Endothelial cell of umbilical vein (primary cell): Measurements from ENCODE around the gene CFAP46. TPM values are rescaled to one million over a fixed set of nuclear protein-coding genes. Genes with fewer than 3 reads are reported as not detected.

Experiments used
- BruUV-seq: library from RNA; stranded (reverse); fragments of 400-500 nt; replicated peaks from 2 replicates; lab custom pipeline; 2021; lab: Mats Ljungman, UMichigan
- CTCF ChIA-PET: fragments of 300-600, 350-600 bp; sonication (Branson Sonifier 250); formaldehyde crosslinking; loops from one replicate; lab custom pipeline; 2021; ENCODE audit warnings: antibody characterized with exemption, inconsistent platforms; lab: Charles Lee
- POLR2A ChIA-PET: fragments of 300-600, 350-600 bp; sonication (Branson Sonifier 250); formaldehyde crosslinking; loops from one replicate; lab custom pipeline; 2021; ENCODE audit warnings: antibody characterized with exemption, inconsistent platforms; lab: Charles Lee
- DNase-seq: peaks from one replicate; pipeline ENCODE4 v3.0.0-alpha.2; 2011; ENCODE audit warnings: low read depth, low spot score
- FAIRE-seq: peaks from 2 replicates; lab custom pipeline; 2011; peaks lifted over from hg19 to GRCh38; lab: Jason Lieb, UNC
- H2AFZ ChIP-seq: 2 replicates; pipeline ENCODE4 v1.6.0; 2012; ENCODE audit warnings: low read depth, low read length, control low read depth, inconsistent platforms
- H3K27ac ChIP-seq: 2 replicates; pipeline ENCODE4 v1.5.1; 2011; ENCODE audit warnings: low read depth, mild to moderate bottlenecking, control low read depth, low read length, moderate library complexity; ENCODE audit not compliant: insufficient read depth
- H3K27me3 ChIP-seq, 2 experiments: 2 replicates each; pipeline versions ENCODE4 v1.6.0 to v1.6.1; 2011; ENCODE audit warnings: low read length in 2 of 2, mixed read lengths in 1 of 2; ENCODE audit not compliant: control insufficient read depth in 2 of 2, insufficient read depth in 2 of 2
- H3K36me3 ChIP-seq, 2 experiments: 2 replicates in 1 of 2; 3 replicates in 1 of 2; pipeline ENCODE4 v1.5.1; 2011; ENCODE audit warnings: low read length in 2 of 2, mild to moderate bottlenecking in 1 of 2, moderate library complexity in 1 of 2; ENCODE audit not compliant: control insufficient read depth in 2 of 2, insufficient read depth in 2 of 2; ENCODE audit errors: extremely low read depth in 1 of 2
- H3K4me1 ChIP-seq: 3 replicates; pipeline ENCODE4 v1.5.1; 2011; ENCODE audit warnings: mild to moderate bottlenecking, low read length; ENCODE audit not compliant: control insufficient read depth, insufficient read depth; ENCODE audit errors: extremely low read depth
- H3K4me2 ChIP-seq: 2 replicates; pipeline ENCODE4 v1.6.1; 2011; ENCODE audit warnings: low read length, control low read depth, mixed read lengths; ENCODE audit not compliant: insufficient read depth
- H3K4me3 ChIP-seq, 3 experiments: fragments of 200-600 bp in 1 of 3; sonication (generic), shearing (Covaris generic) in 1 of 3; replicated peaks in 1 of 3; 2 replicates each; pipeline ENCODE4 v1.5.1; 2011 to 2016; ENCODE audit warnings: control low read depth in 3 of 3, low read length in 3 of 3, mild to moderate bottlenecking in 2 of 3, inconsistent platforms in 1 of 3, low read depth in 1 of 3, moderate library complexity in 1 of 3; ENCODE audit not compliant: insufficient read depth in 1 of 3
- H3K79me2 ChIP-seq: 2 replicates; pipeline ENCODE4 v1.6.0; 2012; ENCODE audit warnings: low read length, inconsistent platforms; ENCODE audit not compliant: control insufficient read depth, insufficient read depth
- H3K9ac ChIP-seq: replicated peaks from 2 replicates; pipeline ENCODE3; 2011; ENCODE audit warnings: low read length, control low read depth; ENCODE audit not compliant: insufficient read depth; ENCODE audit errors: extremely low read depth
- H3K9me1 ChIP-seq: replicated peaks from 3 replicates; pipeline ENCODE4 v1.6.0; 2011; ENCODE audit warnings: mild to moderate bottlenecking, low read length; ENCODE audit not compliant: control insufficient read depth, insufficient read depth; ENCODE audit errors: extremely low read depth
- H3K9me3 ChIP-seq: replicated peaks from 2 replicates; pipeline ENCODE4 v1.5.1; 2012; ENCODE audit warnings: low read length, inconsistent platforms; ENCODE audit not compliant: control insufficient read depth, insufficient read depth
- H4K20me1 ChIP-seq: replicated peaks from 2 replicates; pipeline ENCODE3; 2011; ENCODE audit warnings: mild to moderate bottlenecking, low read length; ENCODE audit not compliant: control insufficient read depth, insufficient read depth; ENCODE audit errors: extremely low read depth
- CTCF ChIP-seq, 2 donors: IDR thresholded peaks; 1 replicate in 1 of 2; 2 replicates in 1 of 2; pipeline ENCODE4 v1.5.1; 2011; ENCODE audit warnings: low read length in 2 of 2, mild to moderate bottlenecking in 2 of 2, moderate library complexity in 2 of 2, control low read depth in 1 of 2, inconsistent platforms in 1 of 2, low read depth in 1 of 2; ENCODE audit not compliant: insufficient read depth in 1 of 2; ENCODE audit errors: extremely low read depth in 1 of 2
- EZH2 ChIP-seq: IDR thresholded peaks from 2 replicates; pipeline ENCODE4 v1.6.1; 2012; ENCODE audit warnings: borderline replicate concordance, low read depth, mild to moderate bottlenecking, moderate library complexity, low read length, inconsistent platforms; ENCODE audit not compliant: severe bottlenecking
- FOS ChIP-seq: IDR thresholded peaks from 2 replicates; pipeline ENCODE4 v1.6.1; 2011; ENCODE audit warnings: mild to moderate bottlenecking, low read length, moderate library complexity, borderline replicate concordance; ENCODE audit not compliant: insufficient read depth
- GATA2 ChIP-seq: IDR thresholded peaks from 2 replicates; pipeline ENCODE4 v1.7.0; 2011; ENCODE audit warnings: low read depth, mild to moderate bottlenecking, moderate library complexity, mixed read lengths, low read length; ENCODE audit not compliant: insufficient read length, insufficient read depth
- JUN ChIP-seq: IDR thresholded peaks from 2 replicates; pipeline ENCODE4 v1.6.1; 2011; ENCODE audit warnings: borderline replicate concordance, low read depth; ENCODE audit not compliant: insufficient read length, insufficient read depth
- MYC ChIP-seq: IDR thresholded peaks from one replicate; pipeline ENCODE4 v1.6.1; 2011; ENCODE audit warnings: mild to moderate bottlenecking, low read depth, low read length
- POLR2A ChIP-seq: IDR thresholded peaks from 2 replicates; pipeline ENCODE4 v1.6.1; 2012; ENCODE audit warnings: low read depth, mild to moderate bottlenecking, control low read depth, low read length
- POLR2AphosphoS5 ChIP-seq: IDR thresholded peaks from 2 replicates; pipeline ENCODE4 v1.6.1; 2012; ENCODE audit warnings: low read depth, mild to moderate bottlenecking, control low read depth, low read length, moderate library complexity; ENCODE audit not compliant: insufficient read depth
- dilution Hi-C: fragments of 300-500 bp; cut with MboI; formaldehyde crosslinking; loops from one replicate; pipeline ENCODE4 v1.15.0; 2019; ENCODE audit warnings: low sequenced_read_pairs; ENCODE audit not compliant: extremely low pct_ligation_motif_present
- intact Hi-C: fragments of 100-400 bp; cut with micrococcal nuclease; formaldehyde crosslinking; loops from one replicate; pipeline ENCODE4 v1.10.0; 2022
- polyA plus RNA-seq, 4 experiments: library from polyadenylated mRNA; depleted of rRNA in 3 of 4; stranded (reverse) in 3 of 4; unstranded in 1 of 4; fragments of >200 nt; gene quantifications; 2 replicates each; pipeline versions ENCODE4 v1.2.1 to v1.2.3, GENCODE V29; 2011 to 2012; ENCODE audit warnings: missing spikeins in 1 of 4
- total RNA-seq: library from RNA; stranded (reverse); gene quantifications from 2 replicates; pipeline ENCODE4 v1.2.3, GENCODE V29; 2021
- TF ChIP-seq, protein P1 (sequence below): IDR thresholded peaks from 2 replicates; pipeline ENCODE4 v1.6.1; 2011; ENCODE audit not compliant: insufficient read depth, insufficient read length

CFAP46 gene
- total and polyA plus RNA-seq, 2 donors (not counting 3 experiments of a cell fraction or from before 2014, with no cell fraction given) = 0.75 to 0.98 TPM

GRCh38 chr10:132802694-132803320, 139.6 kb downstream of the CFAP46 start:
- Histone ChIP-seq H3K27ac (no peak overlapping the region), H3K9ac (no peak overlapping the region), H3K79me2 (no peaks in the 10 kb centered on the region), H3K9me1 (no peaks in the 10 kb centered on the region), H3K4me3 (no peak overlapping the region), H2AFZ (no peak overlapping the region), H3K9me3 (no peaks in the 10 kb centered on the region), H3K36me3 (no peaks in the 10 kb centered on the region), H3K4me2 (no peak overlapping the region), H3K4me1 (no peaks in the 10 kb centered on the region), H4K20me1 (no peaks in the 10 kb centered on the region), H3K27me3 (no peaks in the 10 kb centered on the region)
- CTCF ChIA-PET = no interaction called here
- DNase-seq (no peak), FAIRE-seq (no peak)
- POLR2A ChIA-PET = interaction anchor here (0.6 kb wide), 1 partner anchor 235 kb away, joined by 4 read pairs; no protein-coding TSS in a partner anchor
- TF ChIP-seq, protein P1, sequence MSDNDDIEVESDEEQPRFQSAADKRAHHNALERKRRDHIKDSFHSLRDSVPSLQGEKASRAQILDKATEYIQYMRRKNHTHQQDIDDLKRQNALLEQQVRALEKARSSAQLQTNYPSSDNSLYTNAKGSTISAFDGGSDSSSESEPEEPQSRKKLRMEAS = no peak
- TF ChIP-seq CTCF (IDR thresholded peaks at IDR 0.05; ENCODE audit: extremely low read depth in 1 of 2, insufficient read depth in 1 of 2, low read depth in 1 of 2, low read length in 2 of 2) (no peak), EZH2 (no peak), POLR2AphosphoS5 (no peak), POLR2A (no peak), MYC (no peak), JUN (no peak), GATA2 (no peak), FOS (no peak)
- dilution Hi-C loops = no loop called here
- intact Hi-C loops = no loop called here
- no TSS peak for BruUV-seq
